Activated effector memory CD4-positive, alpha-beta T cell treated with Interleukin-2 at 50 U/mL for 16 hours (primary cell): ENCODE measurements around the gene NME8.

Experiments used
- DNase-seq: peaks from one replicate; pipeline ENCODE4 v3.0.0-alpha.2; 2020

The NME8 gene

GRCh38 chr7:37943905-37944736, 95.7 kb downstream of the NME8 start:
- no peak for DNase-seq

GRCh38 chr7:37944737-37945054, 96.3 kb downstream of the NME8 start:
- no peak for DNase-seq

GRCh38 chr7:37945336-37945735, 96.9 kb downstream of the NME8 start:
- DNase-seq, result no peak

- DNase-seq, result no peak
Observed at GRCh38 chr7:37947138-37947940, 98.9 kb downstream of the NME8 start.

- no peak for DNase-seq
Observed at GRCh38 chr7:37947941-37948210, 99.5 kb downstream of the NME8 start.
